B cell (primary cell): ENCODE data around the gene ADAP2. TPM values are rescaled to one million over a fixed set of nuclear protein-coding genes. Genes with fewer than 3 reads are reported as not detected.
"Not testable (repeated sequence)": the region's sequence is repeated elsewhere in the genome, so short reads cannot be mapped to it uniquely, and the experiment has no call there.

Experiments used
- ATAC-seq: fragments of 200-7000 bp; cut with Tn5 transposase; one replicate; pipeline ENCODE4 v1.10.0; 2021; ENCODE audit warnings: low read depth, mild to moderate bottlenecking, moderate number of reproducible peaks, moderate library complexity
- CTCF ChIA-PET: fragments of 350-600 bp; sonication (Branson Sonifier 250); formaldehyde crosslinking; loops from one replicate; lab custom pipeline; 2021; ENCODE audit warnings: antibody characterized with exemption, inconsistent platforms; lab: Charles Lee
- POLR2A ChIA-PET: fragments of 350-600 bp; sonication (Branson Sonifier 250); formaldehyde crosslinking; loops from one replicate; lab custom pipeline; 2021; ENCODE audit warnings: antibody characterized with exemption; lab: Charles Lee
- DNase-seq: peaks from one replicate; pipeline ENCODE4 v3.0.0; 2013
- H2AFZ ChIP-seq: 2 replicates; pipeline ENCODE4 v1.6.1; 2012; ENCODE audit warnings: mild to moderate bottlenecking, low read depth, low read length; ENCODE audit not compliant: insufficient read depth, poor library complexity, severe bottlenecking
- H3K27ac ChIP-seq, 2 donors: 1 replicate in 1 of 2; 2 replicates in 1 of 2; pipeline ENCODE4 v1.5.1; 2012 to 2013; ENCODE audit warnings: low read length in 2 of 2, mild to moderate bottlenecking in 2 of 2, moderate library complexity in 1 of 2
- H3K27me3 ChIP-seq, 4 experiments: fragments of 200-600 bp in 1 of 4; sonication (generic) in 1 of 4; replicated peaks in 1 of 4; 1 replicate in 2 of 4; 2 replicates in 2 of 4; pipeline versions ENCODE4 v1.6.1 to v1.7.0; 2013 to 2016; ENCODE audit warnings: low read length in 3 of 4, mild to moderate bottlenecking in 2 of 4, mixed read lengths in 1 of 4, moderate library complexity in 1 of 4; ENCODE audit not compliant: insufficient read depth in 4 of 4, control insufficient read depth in 3 of 4; ENCODE audit errors: control extremely low read depth in 1 of 4
- H3K36me3 ChIP-seq, 2 experiments: replicated peaks in 1 of 2; 1 replicate in 1 of 2; 2 replicates in 1 of 2; pipeline versions ENCODE4 v1.6.1 to v1.7.1; 2013; ENCODE audit warnings: low read length in 1 of 2; ENCODE audit not compliant: insufficient read depth in 2 of 2, control insufficient read depth in 1 of 2; ENCODE audit errors: control extremely low read depth in 1 of 2, extremely low read depth in 1 of 2
- H3K4me1 ChIP-seq, 2 donors: fragments of 200-600 bp in 1 of 2; sonication (generic) in 1 of 2; 1 replicate in 1 of 2; 2 replicates in 1 of 2; pipeline versions ENCODE4 v1.5.1 to v1.6.1; 2013 to 2017; ENCODE audit warnings: low read length in 2 of 2; ENCODE audit not compliant: control insufficient read depth in 2 of 2, insufficient read depth in 2 of 2
- H3K4me2 ChIP-seq: replicated peaks from 2 replicates; pipeline ENCODE3; 2012; ENCODE audit warnings: mild to moderate bottlenecking, low read depth, low read length; ENCODE audit not compliant: poor library complexity, severe bottlenecking
- H3K4me3 ChIP-seq, 5 experiments: fragments of 200-600 bp in 1 of 5; sonication (generic) in 1 of 5; 1 replicate in 3 of 5; 2 replicates in 2 of 5; pipeline versions ENCODE4 v1.5.1 to v1.7.0; 2011 to 2016; ENCODE audit warnings: low read length in 4 of 5, mild to moderate bottlenecking in 4 of 5, low read depth in 2 of 5, control low read depth in 1 of 5, moderate library complexity in 1 of 5; ENCODE audit not compliant: insufficient read depth in 1 of 5; ENCODE audit errors: control extremely low read depth in 1 of 5, extremely low read depth in 1 of 5
- H3K79me2 ChIP-seq: fragments of 200-600 bp; sonication (generic); one replicate; pipeline ENCODE4 v1.6.0; 2016; ENCODE audit warnings: low read length; ENCODE audit not compliant: control insufficient read depth, insufficient read depth
- H3K9ac ChIP-seq: fragments of 200-600 bp; sonication (generic); 2 replicates; pipeline ENCODE4 v1.6.1; 2017; ENCODE audit warnings: mild to moderate bottlenecking, low read length, moderate library complexity
- H3K9me3 ChIP-seq, 3 donors: one replicate each; pipeline versions ENCODE4 v1.6.1 to v1.7.1; 2013; ENCODE audit warnings: low read length in 2 of 3; ENCODE audit not compliant: control insufficient read depth in 2 of 3, insufficient read depth in 1 of 3; ENCODE audit errors: control extremely low read depth in 1 of 3
- H4K20me1 ChIP-seq: 2 replicates; pipeline ENCODE4 v1.6.0; 2012; ENCODE audit warnings: mild to moderate bottlenecking, low read length; ENCODE audit not compliant: insufficient read depth, control insufficient read depth, poor library complexity, severe bottlenecking
- H3K27ac Mint-ChIP-seq: one replicate; pipeline ENCODE4 v1.8.0; 2021; ENCODE audit warnings: mixed read lengths
- H3K27me3 Mint-ChIP-seq: one replicate; pipeline ENCODE4 v1.8.0; 2021; ENCODE audit warnings: mixed read lengths
- H3K4me1 Mint-ChIP-seq: one replicate; pipeline ENCODE4 v1.8.0; 2021; ENCODE audit warnings: mixed read lengths
- H3K4me3 Mint-ChIP-seq: one replicate; pipeline ENCODE4 v1.8.0; 2021; ENCODE audit warnings: mixed read lengths
- H3K9me3 Mint-ChIP-seq: one replicate; pipeline ENCODE4 v1.8.0; 2022; ENCODE audit warnings: mixed read lengths; ENCODE audit not compliant: insufficient read depth
- CTCF ChIP-seq: fragments of 200-600 bp; IDR thresholded peaks from one replicate; pipeline ENCODE4 v1.8.0; 2022; ENCODE audit warnings: antibody characterized with exemption, mild to moderate bottlenecking
- EZH2 ChIP-seq: IDR thresholded peaks from 2 replicates; pipeline ENCODE4 v1.6.1; 2012; ENCODE audit warnings: borderline replicate concordance, low read depth, mild to moderate bottlenecking, moderate library complexity, low read length; ENCODE audit not compliant: insufficient read depth, poor library complexity, severe bottlenecking
- WGBS: methylation state at CpG from one replicate; pipeline ENCODE4 v1.1.5; 2013; ENCODE audit warnings: missing lambda C conversion rate; ENCODE audit not compliant: insufficient coverage; 5-methylcytosine and 5-hydroxymethylcytosine counted together
- intact Hi-C: fragments of 100-400 bp; cut with micrococcal nuclease; formaldehyde crosslinking; loops from one replicate; pipeline ENCODE4 v1.10.0; 2022
- polyA plus RNA-seq: library from polyadenylated mRNA; depleted of rRNA; stranded (reverse); fragments of >200 nt; gene quantifications from 2 replicates; pipeline ENCODE4 v1.2.3, GENCODE V29; 2012
- total RNA-seq, 2 donors: library from RNA; stranded (reverse); fragments of 120-200 nt in 1 of 2; gene quantifications; 1 replicate in 1 of 2; 2 replicates in 1 of 2; pipeline versions ENCODE4 v1.2.3 to v1.2.4, GENCODE V29; 2013 to 2022

Gene ADAP2
- total and polyA plus RNA-seq, 2 donors (not counting 1 experiment from before 2014, with no cell fraction given), result 8.5 to 14.6 TPM

- Histone ChIP-seq H3K9me3 (no peaks in the 10 kb centered on the region), H3K4me2 (peak overlapping the region; percentile 12), H3K4me3 (no peak overlapping the region), H3K4me1 (peaks cover 21 to 33% of the 10 kb centered on the region in 2 donors), H3K27me3 (no peaks in the 10 kb centered on the region), H2AFZ (no peak overlapping the region), H3K79me2 (peaks cover 32% of the 10 kb centered on the region), H3K27ac (no peak overlapping the region), H4K20me1 (no peaks in the 10 kb centered on the region), H3K36me3 (peaks cover 0 to 3% of the 10 kb centered on the region in 2 experiments), H3K9ac (no peak overlapping the region)
- 14% methylated on average over 1 of the region's 3 CpGs for WGBS
- TF ChIP-seq CTCF, result no peak
- TF ChIP-seq EZH2, result no peak
- Mint-ChIP-seq H3K27ac (peak overlapping the region; percentile 32), H3K4me1 (peaks cover 28% of the 10 kb centered on the region), H3K4me3 (peak overlapping the region; percentile 35), H3K9me3 (no peaks in the 10 kb centered on the region), H3K27me3 (no peaks in the 10 kb centered on the region)
- ChIA-PET POLR2A (no interaction called here), CTCF (no interaction called here)
- no peak for ATAC-seq
- DNase-seq, result no peak
- intact Hi-C loops, result no loop called here
Observed at GRCh38 chr17:30908717-30909420, 12.9 kb upstream of the ADAP2 start.

GRCh38 chr17:30910151-30910550, 11.6 kb upstream of the ADAP2 start:
- CTCF ChIA-PET, result interaction anchor here (0.6 kb wide), 2 partner anchors 58 to 1170 kb away, joined by 3 to 4 read pairs; no protein-coding TSS in a partner anchor
- H3K27ac Mint-ChIP-seq, POLR2A ChIA-PET, intact Hi-C loops, H3K27me3 ChIP-seq, H3K4me2 ChIP-seq, H3K9ac ChIP-seq, ATAC-seq, H3K27me3 Mint-ChIP-seq, H3K4me3 Mint-ChIP-seq, DNase-seq, H3K36me3 ChIP-seq, H3K9me3 ChIP-seq, H4K20me1 ChIP-seq, H3K9me3 Mint-ChIP-seq, H2AFZ ChIP-seq, H3K4me3 ChIP-seq, H3K27ac ChIP-seq: not testable (repeated sequence)
- peaks cover 25% of the 10 kb centered on the region for H3K4me1 Mint-ChIP-seq
- H3K4me1 ChIP-seq, result peaks cover 21 to 31% of the 10 kb centered on the region in 2 donors
- peaks cover 22% of the 10 kb centered on the region for H3K79me2 ChIP-seq
- WGBS, result 100% methylated on average over 4 of the region's 7 CpGs
